Keratinocyte (primary cell): ENCODE measurements around the gene OTP.

Source experiments
- CTCF ChIP-seq, 3 experiments: IDR thresholded peaks in 1 of 3; conservative IDR thresholded peaks in 1 of 3; optimal IDR thresholded peaks in 1 of 3; 2 replicates in 2 of 3; 3 replicates in 1 of 3; pipeline versions ENCODE3 to v1.5.1; 2011; ENCODE audit warnings: low read length in 3 of 3, mild to moderate bottlenecking in 3 of 3, moderate library complexity in 2 of 3, control low read depth in 1 of 3, inconsistent platforms in 1 of 3; ENCODE audit not compliant: insufficient read depth in 2 of 3; ENCODE audit errors: extremely low read depth in 1 of 3
- EZH2 ChIP-seq: IDR thresholded peaks from one replicate; pipeline ENCODE4 v1.6.1; 2012; ENCODE audit warnings: inconsistent platforms, mild to moderate bottlenecking, low read length, moderate library complexity

GRCh38 chr5:77670526-77670925 is 32.0 kb upstream of the OTP start:
- no peak for TF ChIP-seq CTCF (optimal IDR thresholded peaks at IDR 0.05 in 1 of 3, IDR thresholded peaks at IDR 0.05 in 1 of 3, conservative IDR thresholded peaks at IDR 0.05 in 1 of 3; ENCODE audit: extremely low read depth in 1 of 3, insufficient read depth in 2 of 3, low read length in 3 of 3)
- TF ChIP-seq EZH2: no peak
